Activated CD4-positive, alpha-beta T cell treated with anti-CD3 and anti-CD28 coated beads, Interleukin-10, Interleukin-2, amounts not matched to agents 100 ng/mL and 50 ng/mL, durations not matched to agents 16 hours and 8 hours (primary cell): ENCODE data around the gene TCEAL3.
"Not testable (repeated sequence)": the region's sequence is repeated elsewhere in the genome, so short reads cannot be mapped to it uniquely, and the experiment has no call there.

ENCODE experiments used
- DNase-seq: peaks from one replicate; pipeline ENCODE4 v3.0.0-alpha.2; 2020

Gene TCEAL3

GRCh38 chrX:103628386-103629317, 20.9 kb downstream of the TCEAL3 start, which contains the start of gene TCEAL1:
TSS of gene TCEAL1 (plus strand) at chrX:103628975. CDS start at chrX:103629917, 942 bp downstream.
- peak; percentile 51 for DNase-seq

GRCh38 chrX:103629318-103630170, 21.8 kb downstream of the TCEAL3 start:
- peak; percentile 18 for DNase-seq

GRCh38 chrX:103630171-103630511, 22.4 kb downstream of the TCEAL3 start:
- DNase-seq, result no peak

GRCh38 chrX:103631145-103631544, 23.4 kb downstream of the TCEAL3 start:
- no peak for DNase-seq

- no peak for DNase-seq
Observed at GRCh38 chrX:103635436-103635835, 27.7 kb downstream of the TCEAL3 start.

GRCh38 chrX:103637604-103638338, 30.0 kb downstream of the TCEAL3 start:
- DNase-seq, result no peak

- DNase-seq, result not testable (repeated sequence)
Observed at GRCh38 chrX:103638479-103639346, 30.9 kb downstream of the TCEAL3 start.

- no peak for DNase-seq
Observed at GRCh38 chrX:103640401-103641155, 32.8 kb downstream of the TCEAL3 start.

GRCh38 chrX:103644125-103644524, 36.4 kb downstream of the TCEAL3 start:
- no peak for DNase-seq

GRCh38 chrX:103647630-103648029, 39.9 kb downstream of the TCEAL3 start:
- DNase-seq, result no peak

GRCh38 chrX:103651151-103651773, 43.5 kb downstream of the TCEAL3 start:
- DNase-seq, result no peak

GRCh38 chrX:103655230-103656000, 47.7 kb downstream of the TCEAL3 start:
- not testable (repeated sequence) for DNase-seq

- DNase-seq, result no peak
Observed at GRCh38 chrX:103656617-103657016, 48.9 kb downstream of the TCEAL3 start.

- not testable (repeated sequence) for DNase-seq
Observed at GRCh38 chrX:103657066-103657465, 49.3 kb downstream of the TCEAL3 start.

- no peak for DNase-seq
Observed at GRCh38 chrX:103658681-103659433, 51.1 kb downstream of the TCEAL3 start.

GRCh38 chrX:103659460-103659859, 51.7 kb downstream of the TCEAL3 start:
- not testable (repeated sequence) for DNase-seq
